A549 treated with ZK216348 at 1 μM for 4 hours (cell line): Measurements from ENCODE around the gene CARS1. TPM values are rescaled to one million over a fixed set of nuclear protein-coding genes. Genes with fewer than 3 reads are reported as not detected.

ENCODE experiments used
- total RNA-seq: library from RNA; stranded (reverse); fragments of 200-300 nt; extraction: Qiagen RNA extraction; gene quantifications from 5 replicates; pipeline ENCODE4 v1.2.3, GENCODE V29; 2022; ENCODE audit warnings: low read depth

The CARS1 gene
- total RNA-seq: 55.6 to 66.9 TPM (median 61.3 TPM) in 5 replicates

GRCh38 chr11:3057069-3057963 lies at the start of gene CARS1:
TSS of gene CARS1 (minus strand) at chr11:3057423. CDS start at chr11:3057367, 56 bp downstream.

GRCh38 chr11:2992234-2992996 lies 64.8 kb downstream of the CARS1 start, which contains the start of gene NAP1L4:
TSS of gene NAP1L4 (minus strand) at chr11:2992329. CDS start at chr11:2979220, 13,109 bp downstream.

Other genes starting within 250 kb of the CARS1 start
- gene CDKN1C, start 171.6 kb downstream of the CARS1 start, total RNA-seq: 2.0 to 3.7 TPM (median 2.6 TPM) in 5 replicates
- 67.6 to 139 TPM (median 116 TPM) in 5 replicates for gene PHLDA2, start 128.0 kb downstream of the CARS1 start, total RNA-seq
- gene NAP1L4, start 65.1 kb downstream of the CARS1 start, total RNA-seq: 117 to 150 TPM (median 123 TPM) in 5 replicates
- 5.1 to 9.0 TPM (median 6.2 TPM) in 5 replicates for gene OSBPL5, start 107.9 kb upstream of the CARS1 start, total RNA-seq
- gene MRGPRG, start 161.4 kb upstream of the CARS1 start, total RNA-seq: 0.18 TPM in 1 of 5 replicates, not detected in the others
- gene MRGPRE, start 175.0 kb upstream of the CARS1 start, total RNA-seq: 0.09 to 0.17 TPM (median 0.14 TPM) in 3 of 5 replicates, not detected in the others